Inflammatory macrophage treated with lipopolysaccharide for 1 hour (primary cell): ENCODE measurements around the gene SHTN1.

Source experiments
- DNase-seq, 2 donors: peaks; one replicate each; pipeline ENCODE4 v3.0.0-alpha.2; 2020 to 2022

The SHTN1 gene

GRCh38 chr10:117005026-117005526, at the start of gene SHTN1:
Gene SHTN1 (minus strand): TSS chr10:117005187. CDS start chr10:117005079, 108 bp downstream.
- peak; percentile 42 to 51 for DNase-seq

GRCh38 chr10:117053482-117053881, 48.5 kb upstream of the SHTN1 start:
- DNase-seq = peak in 1 of 2 donors; percentile 39

DNA sequence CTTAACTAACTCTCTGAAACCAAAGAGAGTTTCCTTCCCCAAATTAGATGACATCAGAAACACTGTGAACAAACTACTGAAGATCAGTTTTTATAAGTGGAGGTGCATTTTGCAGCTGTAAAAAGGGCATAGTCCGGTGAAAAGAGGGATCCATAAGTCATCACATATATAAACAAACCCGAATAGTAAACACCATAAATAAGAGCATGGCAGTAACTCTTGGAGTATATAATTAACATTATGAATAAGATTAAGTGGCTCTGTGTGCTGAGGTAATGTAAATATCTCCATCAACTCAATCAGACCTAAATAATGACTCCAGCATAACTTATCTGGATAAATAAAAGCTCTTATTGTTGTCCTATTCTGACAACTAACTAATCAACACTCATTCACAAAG, 43.0 kb upstream of the SHTN1 start:
- no peak for DNase-seq

GRCh38 chr10:117016266-117016665, 11.3 kb upstream of the SHTN1 start:
- no peak for DNase-seq

- DNase-seq = no peak
These were observed 9.8 kb upstream of the SHTN1 start for GRCh38 chr10:117014835-117015234.

- peak; percentile 35 to 40 for DNase-seq
These were observed 2.1 kb upstream of the SHTN1 start for GRCh38 chr10:117007080-117007479.

DNA sequence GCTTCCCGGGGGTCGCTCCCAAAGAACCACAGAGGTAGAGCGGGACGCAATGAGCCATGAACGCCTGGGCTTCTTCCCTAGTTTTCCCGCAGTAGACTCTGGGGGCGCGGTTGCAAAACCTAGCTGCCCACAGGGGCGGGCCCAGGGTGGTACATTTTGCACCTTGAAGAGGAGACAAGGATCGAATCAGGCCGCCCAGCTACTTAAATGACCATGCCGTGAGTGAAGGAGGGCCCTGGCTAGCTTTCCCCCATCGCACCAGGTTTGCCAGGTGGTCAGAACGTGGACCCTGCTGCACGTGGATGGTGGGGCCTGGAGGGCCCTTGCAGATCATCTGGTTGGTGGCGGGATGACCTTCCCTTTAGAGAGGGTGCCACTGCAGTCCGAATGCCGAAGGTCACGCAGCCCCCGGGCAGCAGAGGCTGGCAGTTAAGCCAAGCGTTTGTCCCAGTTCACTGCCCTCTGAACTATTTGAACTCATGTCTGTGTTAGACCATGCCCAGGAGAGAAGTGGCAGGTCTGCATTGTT, 604 bp upstream of the SHTN1 start:
- no peak for DNase-seq

DNA sequence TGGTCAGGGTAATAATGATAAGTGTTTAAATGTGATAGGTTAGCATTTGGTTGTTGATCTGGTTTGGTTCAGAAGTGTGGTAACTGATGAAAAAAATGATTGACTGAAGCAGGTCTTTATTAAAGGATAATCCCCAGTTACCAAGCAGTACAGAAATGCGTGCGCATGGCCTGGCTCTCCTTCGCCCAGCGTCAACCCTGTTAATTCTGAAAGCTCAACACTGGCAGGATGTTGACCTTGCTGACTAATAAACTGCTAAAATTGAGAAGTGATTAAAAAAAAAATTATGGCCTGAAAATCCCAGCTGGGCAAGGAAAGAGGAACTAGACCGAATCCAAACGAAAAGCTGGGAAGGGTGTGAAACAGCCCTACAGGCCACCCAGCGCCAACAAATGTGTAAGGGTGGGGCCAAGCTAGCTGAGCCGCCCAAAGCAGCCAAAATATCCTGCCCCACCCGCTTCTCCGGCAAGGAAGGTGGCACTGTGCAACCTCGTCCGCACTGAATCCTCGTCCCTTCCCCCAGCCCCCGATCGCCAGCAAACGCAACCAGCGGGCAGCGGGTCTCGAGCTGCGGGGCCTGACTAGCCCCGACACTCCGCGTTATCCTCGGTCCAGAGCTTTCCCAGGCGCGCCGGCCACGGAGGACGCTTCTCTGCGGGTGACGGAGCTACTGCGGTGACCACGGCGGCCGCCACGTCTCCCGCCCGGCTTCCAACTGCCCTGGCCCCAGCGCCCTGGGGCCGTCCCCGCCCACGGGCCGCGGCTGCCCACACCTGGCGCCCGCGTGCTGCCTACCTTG, 561 bp downstream of the SHTN1 start:
- DNase-seq = peak; percentile 83 to 90

- DNase-seq = no peak
These were observed 1.7 kb downstream of the SHTN1 start for GRCh38 chr10:117003336-117003735.

GRCh38 chr10:117002206-117002605, 2.8 kb downstream of the SHTN1 start:
- DNase-seq = no peak

- DNase-seq = peak in 1 of 2 donors; percentile 17
These were observed 3.8 kb downstream of the SHTN1 start for GRCh38 chr10:117001144-117001543.

- no peak for DNase-seq
These were observed 4.4 kb downstream of the SHTN1 start for GRCh38 chr10:117000580-117000979.

- no peak for DNase-seq
These were observed 6.8 kb downstream of the SHTN1 start for GRCh38 chr10:116998172-116998571.

- no peak for DNase-seq
These were observed 8.0 kb downstream of the SHTN1 start for GRCh38 chr10:116997015-116997414.

DNA sequence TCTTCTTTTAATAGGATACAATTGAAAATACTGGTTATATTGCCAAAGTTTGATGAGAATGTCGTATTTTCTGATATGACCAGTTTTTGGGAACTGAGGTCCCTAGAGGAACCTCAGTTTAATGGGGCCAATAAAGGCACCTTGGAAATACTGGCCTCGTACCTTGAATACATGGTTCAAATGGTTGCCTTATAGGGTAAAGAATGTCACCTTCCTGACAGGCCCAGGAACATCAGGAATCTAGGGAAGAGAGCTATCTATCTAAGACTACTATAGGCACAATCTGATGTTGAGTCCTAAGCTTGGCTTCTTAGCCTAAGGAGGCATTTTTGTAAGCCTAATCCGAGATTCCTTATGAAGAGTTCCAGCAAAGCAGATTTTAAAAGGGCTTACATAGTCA, 9.3 kb downstream of the SHTN1 start:
- no peak for DNase-seq

- no peak for DNase-seq
These were observed 10.7 kb downstream of the SHTN1 start for GRCh38 chr10:116994113-116994890.

DNA sequence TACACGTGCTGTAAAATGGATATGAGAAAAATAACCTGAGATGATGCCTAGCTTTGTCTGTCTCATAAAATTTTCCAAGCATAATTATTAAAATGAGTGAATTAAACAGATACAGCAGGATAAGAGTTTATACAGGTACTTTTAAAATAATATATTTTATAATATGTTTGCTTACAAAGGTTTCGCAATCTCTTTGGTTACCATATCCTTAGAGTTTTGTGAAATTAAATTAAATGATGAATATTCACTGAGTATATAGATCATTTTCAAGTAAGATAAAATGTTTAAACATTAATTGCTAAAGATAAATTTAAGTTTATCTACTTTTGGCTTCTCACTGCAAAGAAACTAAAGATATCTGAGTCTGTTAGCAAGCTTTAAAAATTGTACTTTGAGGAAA, 11.4 kb downstream of the SHTN1 start:
- no peak for DNase-seq

- no peak for DNase-seq
These were observed 12.8 kb downstream of the SHTN1 start for GRCh38 chr10:116992183-116992582.

GRCh38 chr10:116990276-116990800, 14.6 kb downstream of the SHTN1 start:
- no peak for DNase-seq

DNA sequence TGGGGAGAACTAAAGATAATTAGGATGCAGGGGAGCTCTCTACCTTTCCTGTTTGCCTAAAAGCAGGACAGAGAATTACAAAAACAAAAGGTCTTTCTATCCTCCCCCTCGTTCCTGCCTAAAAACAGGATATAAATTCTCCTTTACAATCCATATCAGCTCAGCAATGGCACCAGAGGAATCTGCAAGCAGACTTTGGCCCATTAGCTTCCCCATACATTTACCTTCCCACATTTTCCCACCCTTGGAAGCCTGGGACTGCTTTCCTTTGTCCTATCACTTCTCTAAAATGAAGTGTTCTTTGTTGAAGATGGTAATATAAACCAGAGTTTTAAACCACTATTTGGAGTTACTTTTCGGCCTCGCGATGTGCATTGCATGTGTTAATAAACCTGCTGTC, 15.5 kb downstream of the SHTN1 start:
- DNase-seq = no peak

DNA sequence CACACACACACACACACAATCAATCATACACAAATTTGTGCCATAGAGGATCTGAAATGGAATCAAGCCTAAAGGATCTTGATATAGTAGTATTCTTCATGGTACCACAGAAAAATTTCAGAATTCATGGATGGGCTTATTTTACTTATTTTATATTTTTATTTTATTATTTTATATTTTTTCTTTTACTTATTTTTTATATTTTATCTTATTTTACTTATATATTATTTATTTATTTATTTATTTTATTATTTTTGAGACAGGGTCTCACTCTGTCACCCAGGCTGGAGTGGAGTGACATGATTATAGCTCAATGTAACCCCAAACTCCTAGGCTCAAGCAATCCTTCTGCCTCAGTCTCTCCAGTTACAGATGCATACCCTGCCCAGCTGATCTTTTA, 16.7 kb downstream of the SHTN1 start:
- no peak for DNase-seq

DNA sequence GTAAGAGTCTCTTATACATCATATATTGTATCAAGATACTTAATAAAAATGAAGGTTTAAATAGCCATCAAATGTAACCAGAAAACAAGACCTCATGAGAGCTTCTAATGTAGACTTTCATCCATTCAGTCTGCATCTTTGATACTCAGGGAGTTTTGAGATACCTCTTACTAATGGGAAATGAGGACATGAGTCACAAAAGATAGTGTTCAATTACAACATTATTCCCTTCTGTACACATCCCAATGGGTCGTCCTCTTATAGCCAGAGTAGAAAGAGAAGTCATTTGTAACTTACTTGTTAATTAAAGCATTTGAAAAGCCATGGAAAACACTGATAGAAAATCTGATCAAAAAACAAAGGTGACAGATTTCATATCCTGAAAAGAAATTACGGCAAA, 19.4 kb downstream of the SHTN1 start:
- no peak for DNase-seq

DNA sequence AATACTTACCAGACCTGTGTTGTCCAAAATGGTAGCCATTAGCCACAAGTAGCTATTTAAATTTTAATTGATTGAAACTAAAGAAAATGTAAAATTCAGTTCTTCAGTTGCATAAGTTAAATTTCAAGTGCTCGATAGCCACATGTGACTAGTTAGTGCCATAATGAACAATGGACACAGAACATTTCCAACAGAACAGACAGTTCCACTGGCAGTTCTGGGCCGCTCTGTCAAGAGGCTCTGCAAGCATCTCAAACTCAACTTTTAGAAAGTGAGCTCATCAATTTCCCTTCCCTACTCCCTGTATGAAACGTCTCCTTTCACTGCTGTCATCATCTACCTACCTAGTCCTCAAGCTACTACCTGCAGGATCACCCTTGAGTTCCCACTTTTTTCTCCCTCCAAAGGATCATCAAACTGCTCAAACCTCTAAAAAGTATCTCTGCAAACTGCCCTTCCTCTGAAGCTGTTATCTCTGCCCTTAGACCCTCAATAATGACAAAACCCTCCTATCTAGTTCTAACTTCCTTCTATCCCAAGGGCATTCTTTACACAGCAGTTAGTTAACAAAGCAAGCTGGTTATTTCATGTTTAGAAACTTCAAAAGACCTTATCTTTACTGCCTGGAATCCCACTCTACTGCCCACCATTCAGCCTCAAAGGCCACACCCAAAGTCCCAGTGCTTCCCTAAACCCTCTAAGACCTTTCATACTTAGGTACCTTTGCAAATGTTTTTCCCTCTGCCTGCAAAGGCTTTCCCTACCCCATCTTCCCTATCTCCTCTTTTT, 20.6 kb downstream of the SHTN1 start:
- DNase-seq = no peak
